Measurements from ENCODE around the gene IQSEC1.

Gene IQSEC1

DNA sequence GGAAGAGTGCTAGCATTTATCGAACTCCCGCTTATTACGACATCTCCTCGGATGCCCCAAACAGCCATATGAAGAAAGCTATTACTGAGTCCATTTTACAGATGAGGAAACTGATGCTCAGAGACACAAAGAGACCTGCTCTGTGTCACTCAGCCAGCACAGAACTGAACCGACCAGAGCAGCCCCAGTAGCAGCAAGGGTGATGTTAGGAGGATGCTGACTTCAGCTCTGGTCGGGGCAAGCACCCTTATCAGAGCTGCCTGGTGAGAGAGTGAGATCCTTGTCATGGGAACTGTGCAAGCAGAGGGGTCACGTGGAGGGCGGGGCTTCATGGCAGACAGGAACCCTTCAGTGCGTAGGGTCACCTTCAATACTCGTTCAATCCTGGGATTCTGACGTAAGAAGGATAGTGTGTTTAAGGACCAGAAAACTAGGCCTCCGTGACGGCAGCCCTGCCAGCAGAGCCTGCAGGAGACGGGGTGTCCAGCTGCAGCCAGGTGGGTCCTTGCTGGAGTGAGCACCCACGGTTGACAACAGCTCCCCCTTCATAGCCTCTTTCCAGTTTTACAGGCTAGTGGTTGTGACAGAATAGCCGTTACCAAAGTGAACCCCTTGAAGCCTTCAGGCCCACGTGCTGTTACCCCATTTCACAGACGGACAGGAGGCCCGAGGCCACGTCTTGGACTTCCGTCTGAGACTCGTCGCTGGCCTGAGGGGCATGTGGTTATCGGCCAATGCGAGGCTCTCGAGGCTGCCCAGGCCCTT lies 12.0 kb upstream of the IQSEC1 start:
- peaks cover 0 to 3% (median 0%) of the 10 kb centered on the region in 5 donors for H3K36me3 ChIP-seq (ENCODE audit: control insufficient read depth in 5 of 5, insufficient read depth in 5 of 5, low read length in 5 of 5)
- no peaks in the 10 kb centered on the region for H3K9me3 ChIP-seq (ENCODE audit: control insufficient read depth in 5 of 5, low read length in 5 of 5)
- no peak overlapping the region for H3K27ac ChIP-seq (ENCODE audit: low read depth, low read length)
- H3K4me3 ChIP-seq (ENCODE audit: low read depth in 1 of 5, low read length in 5 of 5) = no peak overlapping the region
- peaks cover 0 to 27% (median 10%) of the 10 kb centered on the region in 5 donors for H3K4me1 ChIP-seq (ENCODE audit: control insufficient read depth in 5 of 5, insufficient read depth in 5 of 5, low read length in 5 of 5)
- no peaks in the 10 kb centered on the region for H3K27me3 ChIP-seq (ENCODE audit: control insufficient read depth in 5 of 5, insufficient read depth in 4 of 5, low read length in 5 of 5)
- no peak overlapping the region for H3K9ac ChIP-seq (ENCODE audit: low read length in 5 of 5)

DNA sequence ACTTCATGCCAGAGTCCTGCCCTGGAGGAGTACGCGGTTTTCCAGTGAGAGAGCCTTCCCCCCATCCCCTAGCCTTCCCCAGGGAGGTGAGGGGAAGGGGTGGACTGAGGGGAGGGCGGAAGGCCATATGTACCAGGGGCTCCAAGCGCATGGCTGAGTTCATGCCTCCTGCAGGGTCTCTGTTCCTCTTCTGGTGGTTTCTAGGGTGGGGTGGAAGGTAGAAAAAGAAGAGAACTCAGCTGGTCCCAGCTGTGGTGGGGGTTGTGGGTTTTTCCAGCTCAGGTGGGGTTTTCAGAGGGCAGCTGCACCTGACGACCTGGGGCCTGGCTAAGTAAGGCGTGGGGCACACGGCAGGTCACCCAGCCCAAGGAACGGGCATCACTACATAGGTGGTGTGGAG lies 10.7 kb upstream of the IQSEC1 start:
- H3K9me3 ChIP-seq (ENCODE audit: control insufficient read depth in 5 of 5, low read length in 5 of 5) = no peaks in the 10 kb centered on the region
- no peaks in the 10 kb centered on the region for H3K27me3 ChIP-seq (ENCODE audit: control insufficient read depth in 5 of 5, insufficient read depth in 4 of 5, low read length in 5 of 5)

DNA sequence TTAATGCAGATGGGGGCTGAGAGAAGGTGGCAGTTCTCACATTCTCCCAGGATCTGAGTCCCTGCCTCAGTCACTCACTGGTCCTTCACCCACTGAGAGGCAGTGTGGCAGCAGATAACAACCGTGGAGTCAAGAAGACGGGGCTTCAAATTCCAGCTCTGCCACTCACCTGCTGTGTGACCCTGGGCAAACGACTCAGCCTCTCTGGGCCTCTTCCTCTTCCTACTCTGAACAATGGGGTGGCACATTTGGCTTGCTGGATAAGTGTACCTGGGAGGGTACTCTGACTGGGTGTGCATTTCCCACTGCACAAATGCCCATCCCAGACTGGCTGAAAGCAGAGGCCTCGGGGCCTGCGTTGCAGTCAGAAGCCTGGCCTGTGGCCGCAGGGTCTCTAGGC lies 10.0 kb upstream of the IQSEC1 start:
- no peaks in the 10 kb centered on the region for H3K9me3 ChIP-seq (ENCODE audit: control insufficient read depth in 5 of 5, low read length in 5 of 5)
- H3K4me1 ChIP-seq (ENCODE audit: control insufficient read depth in 5 of 5, insufficient read depth in 5 of 5, low read length in 5 of 5) = peaks cover 0 to 39% (median 12%) of the 10 kb centered on the region in 5 donors
- peaks cover 0 to 3% (median 0%) of the 10 kb centered on the region in 5 donors for H3K36me3 ChIP-seq (ENCODE audit: control insufficient read depth in 5 of 5, insufficient read depth in 5 of 5, low read length in 5 of 5)
- no peaks in the 10 kb centered on the region for H3K27me3 ChIP-seq (ENCODE audit: control insufficient read depth in 5 of 5, insufficient read depth in 4 of 5, low read length in 5 of 5)
- no peak overlapping the region for H3K4me3 ChIP-seq (ENCODE audit: low read depth in 1 of 5, low read length in 5 of 5)
- H3K27ac ChIP-seq (ENCODE audit: low read depth, low read length) = no peak overlapping the region
- H3K9ac ChIP-seq (ENCODE audit: low read length in 5 of 5) = no peak overlapping the region

More for the DNA sequence above, 10.7 kb upstream of the IQSEC1 start:
- Histone ChIP-seq H3K4me1 (ENCODE audit: control insufficient read depth in 5 of 5, insufficient read depth in 5 of 5, low read length in 5 of 5) (peaks cover 0 to 37% (median 12%) of the 10 kb centered on the region in 5 donors), H3K27ac (ENCODE audit: low read depth, low read length) (no peak overlapping the region), H3K9ac (ENCODE audit: low read length in 5 of 5) (no peak overlapping the region), H3K4me3 (ENCODE audit: low read depth in 1 of 5, low read length in 5 of 5) (no peak overlapping the region), H3K36me3 (ENCODE audit: control insufficient read depth in 5 of 5, insufficient read depth in 5 of 5, low read length in 5 of 5) (peaks cover 0 to 3% (median 0%) of the 10 kb centered on the region in 5 donors)

DNA sequence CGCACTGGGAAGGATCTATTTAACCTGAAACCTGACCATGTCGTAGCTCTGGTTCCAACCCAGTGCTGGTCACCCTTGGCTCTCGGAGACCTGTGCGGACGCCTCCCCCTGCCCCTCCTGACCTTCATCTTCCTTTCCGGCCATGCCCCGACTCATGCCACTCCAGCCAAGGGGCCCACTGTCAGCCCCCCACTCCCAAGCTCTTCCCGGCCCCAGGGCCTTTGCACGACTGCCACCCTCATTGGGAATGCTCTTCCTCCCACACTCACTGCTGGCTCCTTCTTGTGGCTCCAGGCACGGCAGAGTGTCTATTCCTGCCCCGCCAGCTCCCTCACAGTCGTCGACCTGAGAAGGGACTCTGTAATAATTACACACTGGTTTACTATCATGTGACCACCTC lies 9.4 kb upstream of the IQSEC1 start:
- no peaks in the 10 kb centered on the region for H3K9me3 ChIP-seq (ENCODE audit: control insufficient read depth in 5 of 5, low read length in 5 of 5)

DNA sequence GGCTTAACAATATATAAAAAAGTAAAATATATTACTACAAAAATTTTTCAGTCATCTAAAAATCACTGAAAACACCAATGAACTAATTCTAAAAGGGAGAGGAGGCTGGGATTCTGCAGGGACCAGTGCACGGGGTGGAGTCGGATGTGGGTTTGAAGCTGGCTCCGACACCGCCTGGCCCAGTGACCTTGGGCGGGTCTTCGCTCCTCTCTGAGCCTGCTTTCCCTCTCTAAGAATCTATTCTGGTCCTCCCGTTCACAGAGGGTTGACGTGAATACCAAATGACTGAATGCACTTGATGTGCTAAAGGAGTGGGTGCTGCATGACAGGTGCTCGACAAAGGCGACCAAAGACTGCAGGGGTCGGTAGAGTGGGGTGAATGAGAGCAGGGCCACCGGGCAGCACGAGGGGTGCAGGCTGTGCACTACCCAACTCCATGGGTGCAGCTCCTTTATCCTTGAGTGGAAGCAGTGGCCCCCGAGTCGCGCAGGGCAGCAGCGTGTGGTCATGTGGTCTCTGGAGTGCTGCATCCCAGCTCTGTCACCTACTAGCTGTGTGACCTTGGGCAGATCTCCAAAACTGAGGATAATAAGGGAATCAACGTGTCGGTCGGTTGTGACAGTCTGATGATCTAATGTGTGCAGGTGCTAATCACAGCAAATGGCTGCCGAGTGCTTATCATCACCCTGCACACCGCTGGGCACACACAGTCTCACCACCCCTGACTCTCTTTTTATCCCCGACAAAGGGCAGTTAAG lies 8.6 kb upstream of the IQSEC1 start:
- H3K9me3 ChIP-seq (ENCODE audit: control insufficient read depth in 5 of 5, low read length in 5 of 5) = no peaks in the 10 kb centered on the region
- H3K27me3 ChIP-seq (ENCODE audit: control insufficient read depth in 5 of 5, insufficient read depth in 4 of 5, low read length in 5 of 5) = no peaks in the 10 kb centered on the region
- H3K9ac ChIP-seq (ENCODE audit: low read length in 5 of 5) = no peak overlapping the region
- H3K27ac ChIP-seq (ENCODE audit: low read depth, low read length) = no peak overlapping the region
- no peak overlapping the region for H3K4me3 ChIP-seq (ENCODE audit: low read depth in 1 of 5, low read length in 5 of 5)
- H3K4me1 ChIP-seq (ENCODE audit: control insufficient read depth in 5 of 5, insufficient read depth in 5 of 5, low read length in 5 of 5) = peaks cover 0 to 41% (median 24%) of the 10 kb centered on the region in 5 donors
- peaks cover 0 to 3% (median 0%) of the 10 kb centered on the region in 5 donors for H3K36me3 ChIP-seq (ENCODE audit: control insufficient read depth in 5 of 5, insufficient read depth in 5 of 5, low read length in 5 of 5)

More for the DNA sequence above, 9.4 kb upstream of the IQSEC1 start:
- Histone ChIP-seq H3K27ac (ENCODE audit: low read depth, low read length) (no peak overlapping the region), H3K9ac (ENCODE audit: low read length in 5 of 5) (no peak overlapping the region), H3K36me3 (ENCODE audit: control insufficient read depth in 5 of 5, insufficient read depth in 5 of 5, low read length in 5 of 5) (peaks cover 0 to 3% (median 0%) of the 10 kb centered on the region in 5 donors), H3K27me3 (ENCODE audit: control insufficient read depth in 5 of 5, insufficient read depth in 4 of 5, low read length in 5 of 5) (no peaks in the 10 kb centered on the region), H3K4me3 (ENCODE audit: low read depth in 1 of 5, low read length in 5 of 5) (no peak overlapping the region), H3K4me1 (ENCODE audit: control insufficient read depth in 5 of 5, insufficient read depth in 5 of 5, low read length in 5 of 5) (peaks cover 0 to 38% (median 17%) of the 10 kb centered on the region in 5 donors)

DNA sequence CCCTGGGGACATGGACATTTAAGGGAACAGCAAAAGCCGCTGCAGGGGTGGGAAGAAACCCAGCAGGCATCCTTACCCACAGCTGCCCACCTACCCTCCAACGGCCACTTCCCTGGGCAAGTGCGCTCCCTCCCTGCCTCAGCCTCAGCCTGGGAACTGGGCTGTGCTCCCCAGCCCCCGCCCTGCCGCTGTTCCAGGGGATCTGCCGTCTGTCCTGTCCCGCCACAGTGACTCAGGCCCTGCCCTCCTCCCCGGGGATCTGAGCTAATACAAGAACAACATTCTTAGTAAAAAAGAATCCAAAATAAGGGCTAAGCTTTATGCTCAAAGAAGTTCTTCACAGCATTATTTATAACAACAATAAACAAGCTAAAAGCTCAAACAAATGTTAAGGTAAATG lies 7.4 kb upstream of the IQSEC1 start:
- H3K27ac ChIP-seq (ENCODE audit: low read depth, low read length) = no peak overlapping the region
- H3K9ac ChIP-seq (ENCODE audit: low read length in 5 of 5) = no peak overlapping the region
- peaks cover 0 to 7% (median 0%) of the 10 kb centered on the region in 5 donors for H3K27me3 ChIP-seq (ENCODE audit: control insufficient read depth in 5 of 5, insufficient read depth in 4 of 5, low read length in 5 of 5)
- H3K4me3 ChIP-seq (ENCODE audit: low read depth in 1 of 5, low read length in 5 of 5) = no peak overlapping the region
- H3K4me1 ChIP-seq (ENCODE audit: control insufficient read depth in 5 of 5, insufficient read depth in 5 of 5, low read length in 5 of 5) = peaks cover 0 to 47% (median 28%) of the 10 kb centered on the region in 5 donors
- H3K9me3 ChIP-seq (ENCODE audit: control insufficient read depth in 5 of 5, low read length in 5 of 5) = no peaks in the 10 kb centered on the region
- H3K36me3 ChIP-seq (ENCODE audit: control insufficient read depth in 5 of 5, insufficient read depth in 5 of 5, low read length in 5 of 5) = peaks cover 0 to 3% (median 0%) of the 10 kb centered on the region in 5 donors

DNA sequence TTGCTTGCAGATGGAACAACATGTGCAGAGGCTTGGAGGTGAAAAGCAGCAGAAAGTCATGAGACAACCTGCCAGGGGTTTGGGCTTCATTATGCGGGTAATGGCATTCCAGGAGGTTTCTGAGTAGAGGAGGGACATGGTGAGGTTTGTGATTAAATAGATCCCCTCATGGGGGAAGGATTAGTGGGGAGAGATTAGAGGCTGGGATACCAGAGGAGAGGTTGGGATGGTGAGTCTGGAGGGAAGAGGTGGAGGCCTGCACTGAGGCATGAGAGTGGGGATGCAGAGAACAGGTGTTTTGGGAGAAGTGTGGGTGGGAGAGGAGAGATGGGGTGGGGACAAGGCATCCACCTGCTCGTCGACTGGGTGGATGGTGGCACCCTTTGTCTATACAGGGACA lies 6.8 kb upstream of the IQSEC1 start:
- Histone ChIP-seq H3K4me3 (ENCODE audit: low read depth in 1 of 5, low read length in 5 of 5) (no peak overlapping the region), H3K36me3 (ENCODE audit: control insufficient read depth in 5 of 5, insufficient read depth in 5 of 5, low read length in 5 of 5) (peaks cover 0 to 3% (median 0%) of the 10 kb centered on the region in 5 donors), H3K9me3 (ENCODE audit: control insufficient read depth in 5 of 5, low read length in 5 of 5) (no peaks in the 10 kb centered on the region), H3K4me1 (ENCODE audit: control insufficient read depth in 5 of 5, insufficient read depth in 5 of 5, low read length in 5 of 5) (peaks cover 0 to 49% (median 28%) of the 10 kb centered on the region in 5 donors), H3K9ac (ENCODE audit: low read length in 5 of 5) (no peak overlapping the region), H3K27me3 (ENCODE audit: control insufficient read depth in 5 of 5, insufficient read depth in 4 of 5, low read length in 5 of 5) (peaks cover 0 to 7% (median 0%) of the 10 kb centered on the region in 5 donors), H3K27ac (ENCODE audit: low read depth, low read length) (no peak overlapping the region)

DNA sequence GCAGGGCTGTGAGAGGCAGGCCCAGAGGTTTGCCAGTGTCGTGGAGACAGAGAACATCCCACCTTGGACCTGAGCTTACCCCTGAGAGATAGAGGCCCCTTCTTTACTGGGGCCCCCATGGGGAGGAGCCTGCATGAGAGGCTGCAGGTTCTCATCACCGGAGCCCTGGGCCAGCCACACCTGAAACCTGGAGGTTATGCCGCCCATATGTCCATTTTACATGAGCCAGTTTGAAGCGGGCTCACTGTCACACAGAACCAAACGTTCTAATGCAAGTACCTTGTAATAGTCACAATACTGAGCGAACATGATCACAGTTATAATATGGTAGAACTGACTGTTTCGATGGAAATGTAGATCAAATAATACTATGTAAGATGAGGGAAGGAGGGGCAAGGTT lies 6.3 kb upstream of the IQSEC1 start:
- Histone ChIP-seq H3K9me3 (ENCODE audit: control insufficient read depth in 5 of 5, low read length in 5 of 5) (no peaks in the 10 kb centered on the region), H3K27me3 (ENCODE audit: control insufficient read depth in 5 of 5, insufficient read depth in 4 of 5, low read length in 5 of 5) (peaks cover 0 to 10% (median 3%) of the 10 kb centered on the region in 5 donors), H3K36me3 (ENCODE audit: control insufficient read depth in 5 of 5, insufficient read depth in 5 of 5, low read length in 5 of 5) (peaks cover 0 to 3% (median 0%) of the 10 kb centered on the region in 5 donors), H3K4me1 (ENCODE audit: control insufficient read depth in 5 of 5, insufficient read depth in 5 of 5, low read length in 5 of 5) (peaks cover 0 to 50% (median 28%) of the 10 kb centered on the region in 5 donors), H3K27ac (ENCODE audit: low read depth, low read length) (no peak overlapping the region), H3K9ac (ENCODE audit: low read length in 5 of 5) (no peak overlapping the region), H3K4me3 (ENCODE audit: low read depth in 1 of 5, low read length in 5 of 5) (no peak overlapping the region)

DNA sequence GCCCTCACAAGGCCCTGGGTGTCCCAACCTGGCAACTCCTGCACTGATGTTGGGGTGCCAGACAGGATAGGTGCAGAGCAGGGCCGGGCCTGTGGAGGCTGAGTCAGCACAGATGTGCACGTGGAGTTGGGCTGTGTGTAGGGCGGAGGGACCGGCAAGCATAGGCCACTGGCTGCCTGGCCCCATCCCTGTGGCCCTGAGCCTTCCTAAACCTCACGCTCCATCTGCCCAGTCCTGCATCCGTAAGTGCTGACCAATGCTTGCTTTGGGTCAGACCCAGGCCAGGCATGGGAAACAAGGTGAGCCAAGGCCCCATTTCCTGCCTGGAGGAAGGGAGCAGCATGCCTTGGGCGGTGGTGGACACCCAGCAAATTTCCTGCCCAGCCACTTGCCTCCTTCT lies 5.8 kb upstream of the IQSEC1 start:
- Histone ChIP-seq H3K27ac (ENCODE audit: low read depth, low read length) (no peak overlapping the region), H3K36me3 (ENCODE audit: control insufficient read depth in 5 of 5, insufficient read depth in 5 of 5, low read length in 5 of 5) (peaks cover 0 to 3% (median 0%) of the 10 kb centered on the region in 5 donors), H3K9me3 (ENCODE audit: control insufficient read depth in 5 of 5, low read length in 5 of 5) (no peaks in the 10 kb centered on the region), H3K9ac (ENCODE audit: low read length in 5 of 5) (no peak overlapping the region), H3K4me1 (ENCODE audit: control insufficient read depth in 5 of 5, insufficient read depth in 5 of 5, low read length in 5 of 5) (peaks cover 0 to 55% (median 28%) of the 10 kb centered on the region in 5 donors), H3K27me3 (ENCODE audit: control insufficient read depth in 5 of 5, insufficient read depth in 4 of 5, low read length in 5 of 5) (peaks cover under 1 to 14% (median 8%) of the 10 kb centered on the region in 5 donors), H3K4me3 (ENCODE audit: low read depth in 1 of 5, low read length in 5 of 5) (no peak overlapping the region)
